ENCODE measurements around the gene SCNN1B.
"Not testable (repeated sequence)": the region's sequence is repeated elsewhere in the genome, so short reads cannot be mapped to it uniquely, and the experiment has no call there.

DNA sequence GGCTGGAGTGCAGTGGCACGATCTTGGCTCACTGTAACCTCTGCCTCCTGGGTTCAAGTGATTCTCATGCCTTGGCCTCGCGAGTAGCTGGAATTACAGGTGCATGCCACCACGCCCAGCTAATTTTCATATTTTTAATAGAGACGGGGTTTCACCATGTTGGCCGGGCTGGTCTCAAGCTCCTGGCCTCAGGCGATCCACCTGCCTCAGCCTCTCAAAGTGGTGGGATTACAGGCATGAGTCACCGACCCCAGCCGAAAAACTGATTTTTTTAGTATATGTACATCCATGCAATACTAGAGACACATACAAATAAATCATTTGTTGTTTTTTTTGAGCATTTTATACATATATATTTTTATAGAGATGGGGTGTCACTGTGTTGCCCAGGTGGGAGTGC, 79.6 kb downstream of the SCNN1B start:
- TF ChIP-seq, protein P1, sequence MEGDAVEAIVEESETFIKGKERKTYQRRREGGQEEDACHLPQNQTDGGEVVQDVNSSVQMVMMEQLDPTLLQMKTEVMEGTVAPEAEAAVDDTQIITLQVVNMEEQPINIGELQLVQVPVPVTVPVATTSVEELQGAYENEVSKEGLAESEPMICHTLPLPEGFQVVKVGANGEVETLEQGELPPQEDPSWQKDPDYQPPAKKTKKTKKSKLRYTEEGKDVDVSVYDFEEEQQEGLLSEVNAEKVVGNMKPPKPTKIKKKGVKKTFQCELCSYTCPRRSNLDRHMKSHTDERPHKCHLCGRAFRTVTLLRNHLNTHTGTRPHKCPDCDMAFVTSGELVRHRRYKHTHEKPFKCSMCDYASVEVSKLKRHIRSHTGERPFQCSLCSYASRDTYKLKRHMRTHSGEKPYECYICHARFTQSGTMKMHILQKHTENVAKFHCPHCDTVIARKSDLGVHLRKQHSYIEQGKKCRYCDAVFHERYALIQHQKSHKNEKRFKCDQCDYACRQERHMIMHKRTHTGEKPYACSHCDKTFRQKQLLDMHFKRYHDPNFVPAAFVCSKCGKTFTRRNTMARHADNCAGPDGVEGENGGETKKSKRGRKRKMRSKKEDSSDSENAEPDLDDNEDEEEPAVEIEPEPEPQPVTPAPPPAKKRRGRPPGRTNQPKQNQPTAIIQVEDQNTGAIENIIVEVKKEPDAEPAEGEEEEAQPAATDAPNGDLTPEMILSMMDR (IDR thresholded peaks at IDR 0.05) = not testable (repeated sequence)
- TF ChIP-seq POLR2A, POLR2AphosphoS5 (IDR thresholded peaks at IDR 0.05): not testable (repeated sequence)

Data from breast epithelium (tissue), 3 donors.